ENCODE data around the gene PROM2.

Gene PROM2

DNA sequence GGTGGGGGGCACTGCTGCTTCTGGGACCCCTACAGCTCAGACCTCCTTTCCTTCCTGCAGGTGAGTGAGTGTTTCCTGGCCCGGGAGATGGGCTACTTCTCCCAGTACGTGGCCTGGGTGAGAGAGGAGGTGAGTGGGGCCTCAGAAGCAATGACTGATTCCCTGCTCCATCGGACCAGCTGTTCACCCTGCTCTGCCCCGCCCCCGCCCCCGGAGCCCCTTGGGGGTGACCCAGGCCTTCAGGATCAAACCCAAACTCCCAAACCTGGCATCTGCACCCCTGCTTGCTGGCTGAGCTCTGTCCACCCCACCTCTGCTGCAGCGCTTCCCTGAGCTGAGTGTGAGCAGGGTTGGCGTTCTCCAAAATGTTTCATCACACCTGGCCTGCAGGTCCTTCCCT lies 13.1 kb downstream of the PROM2 start:
- DNase-seq = no peak

DNA sequence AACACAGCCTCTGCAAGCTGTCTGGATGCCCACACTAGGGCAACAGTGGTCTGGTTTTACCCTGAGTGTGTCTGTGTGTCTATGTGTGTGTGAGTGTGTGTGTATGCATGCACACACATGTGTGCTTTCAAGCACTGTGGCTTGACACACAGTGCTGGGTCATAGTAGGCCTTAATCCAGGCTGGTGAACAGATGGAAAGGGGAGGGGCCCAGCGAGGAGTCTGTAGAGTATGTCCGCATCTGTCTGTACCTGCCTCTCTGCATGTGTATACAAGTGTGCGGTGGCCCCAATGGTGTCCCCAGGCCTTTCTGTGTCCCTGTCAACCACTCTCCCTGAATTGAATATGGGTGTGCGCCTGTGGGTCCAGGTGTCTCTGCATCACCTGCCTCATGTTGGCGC lies 13.6 kb downstream of the PROM2 start:
- DNase-seq = no peak

DNA sequence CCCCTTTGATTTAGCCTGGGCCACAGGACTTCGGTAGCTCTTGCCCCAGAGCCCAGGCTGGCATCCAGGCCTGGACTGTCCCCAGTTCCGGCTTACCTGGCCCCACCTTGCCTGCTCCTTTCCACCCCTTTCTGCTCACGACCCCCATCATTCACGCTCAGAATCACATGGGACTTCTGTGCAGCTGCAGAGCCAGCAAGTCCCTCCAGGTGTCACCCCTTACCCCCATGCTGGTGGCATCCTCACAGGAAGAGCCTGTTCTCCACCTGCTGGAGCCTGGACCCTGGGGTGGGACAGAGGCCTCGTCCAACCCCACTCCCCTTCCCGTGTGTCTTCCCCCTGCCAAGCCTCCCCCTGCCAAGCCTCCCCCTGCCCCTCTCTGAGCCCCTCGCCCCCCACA lies 15.0 kb downstream of the PROM2 start:
- DNase-seq = no peak

DNA sequence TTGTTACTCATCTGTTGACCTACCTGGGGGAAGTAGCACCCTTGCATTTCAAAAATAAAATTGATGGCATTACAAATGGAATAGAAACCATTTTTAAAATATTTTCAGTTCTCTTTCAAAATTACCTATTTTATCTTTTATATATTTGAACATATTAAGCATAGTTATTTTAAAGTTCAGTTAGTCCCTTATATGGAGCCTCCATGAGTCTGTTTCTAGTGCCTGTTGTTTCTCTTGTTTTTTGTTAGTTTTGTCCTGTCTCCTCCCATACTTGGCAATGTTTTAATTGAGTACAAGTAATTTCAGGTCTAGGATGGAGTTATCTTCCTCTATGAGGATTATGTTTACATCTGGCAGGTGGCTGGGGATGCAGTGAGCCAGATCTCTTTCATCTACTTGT lies 17.0 kb downstream of the PROM2 start:
- no peak for DNase-seq

DNA sequence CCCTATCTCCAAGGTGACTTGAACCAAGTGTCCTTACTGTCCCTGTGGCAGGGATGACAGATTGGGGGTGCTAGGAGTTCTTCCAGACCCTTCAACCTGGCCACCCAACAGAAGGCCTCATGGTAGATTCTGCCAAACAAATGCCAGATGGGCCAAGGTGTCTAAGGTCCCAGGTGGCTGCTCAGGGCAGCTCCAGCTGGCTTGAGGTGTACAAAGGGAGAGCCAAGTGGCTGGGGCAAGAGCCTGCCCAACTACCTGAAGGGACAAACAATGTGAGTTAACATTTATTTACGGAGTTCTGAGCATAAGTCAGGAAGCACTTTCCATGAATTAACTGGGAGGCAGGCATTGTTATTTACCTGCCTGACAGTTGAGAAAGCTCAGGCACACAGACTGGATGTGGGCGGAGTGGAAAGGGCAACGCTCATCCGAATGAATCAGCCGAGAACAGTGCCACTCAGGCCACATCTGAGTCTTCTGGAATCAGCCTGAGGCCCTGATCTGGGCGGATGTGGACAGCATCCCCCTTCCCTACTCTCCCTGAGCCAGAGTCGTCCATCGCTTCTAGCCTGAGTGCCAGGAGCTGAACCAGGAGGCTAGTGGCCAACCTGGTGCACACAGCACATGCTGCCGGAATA lies 18.5 kb downstream of the PROM2 start:
- DNase-seq = no peak

DNA sequence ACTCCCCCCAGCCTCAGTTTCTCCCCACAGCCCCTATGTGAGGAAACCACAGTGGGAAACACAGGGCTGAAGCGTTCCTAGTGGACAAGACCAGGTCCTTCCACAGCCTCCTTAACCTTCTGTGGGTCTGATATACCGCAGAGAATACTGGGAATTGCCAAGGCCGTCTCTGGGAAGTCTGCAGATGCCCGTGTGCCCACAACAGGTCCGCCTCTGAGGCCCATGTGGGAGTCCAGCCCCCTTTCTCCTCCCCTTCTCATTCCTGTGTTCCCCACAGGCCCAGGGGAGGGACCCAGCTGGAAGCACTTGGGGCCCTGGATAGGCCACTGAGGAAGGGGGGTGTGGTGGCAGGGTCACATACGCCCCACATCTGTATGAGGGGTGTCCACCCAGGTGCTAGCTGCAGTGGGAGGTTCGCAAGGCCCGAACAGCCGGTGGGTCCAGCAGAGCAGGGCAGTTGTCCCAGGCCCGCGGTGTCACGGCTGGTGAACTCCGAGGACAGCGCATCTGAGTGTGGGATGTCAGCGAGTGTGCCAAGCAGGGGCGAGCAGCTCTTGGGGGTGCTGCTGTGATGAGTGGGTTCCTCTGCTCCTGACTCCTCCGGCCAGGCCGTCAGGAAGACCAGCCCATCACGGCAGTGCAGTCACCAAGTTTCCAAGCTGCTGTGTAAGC lies 20.5 kb downstream of the PROM2 start:
- no peak for DNase-seq

DNA sequence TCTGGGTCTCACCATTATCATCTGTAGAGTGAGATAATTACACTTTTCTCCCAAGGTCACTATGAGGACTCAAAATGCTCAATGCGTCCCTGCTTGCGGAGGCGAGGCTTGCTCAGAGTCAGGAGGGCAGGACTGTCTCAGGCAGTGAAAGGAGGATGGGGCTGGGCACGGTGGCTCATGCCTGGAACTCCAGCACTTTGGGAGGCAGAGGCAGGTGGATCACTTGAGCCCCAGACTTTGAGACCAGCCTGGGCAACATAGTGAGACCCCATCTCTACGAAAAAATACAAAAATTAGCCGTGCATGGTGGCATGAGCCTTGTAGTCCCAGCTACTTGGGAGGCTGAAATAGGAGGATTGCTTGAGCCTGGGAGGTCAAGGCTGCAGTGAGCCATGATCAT lies 21.1 kb downstream of the PROM2 start:
- DNase-seq = no peak

DNA sequence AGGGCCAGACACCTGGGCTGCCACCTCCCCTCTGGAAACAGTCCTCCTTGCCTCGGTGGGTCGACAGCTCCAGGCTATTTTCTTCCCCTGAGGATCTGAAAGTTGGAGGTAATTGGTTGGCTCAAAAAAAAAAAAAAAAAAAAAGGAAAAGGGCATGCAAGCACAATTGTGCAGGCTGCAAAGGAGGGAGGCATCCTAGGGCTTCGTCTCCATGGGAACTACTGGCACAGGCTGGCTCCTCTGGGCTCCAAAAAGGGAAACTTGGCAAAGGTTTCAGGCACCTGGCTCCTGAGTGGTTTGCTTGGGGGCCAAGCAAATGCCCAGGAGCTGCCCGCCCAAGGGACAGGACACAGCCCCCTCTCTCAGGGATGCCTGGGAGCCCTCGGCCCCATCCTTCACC lies 21.8 kb downstream of the PROM2 start:
- peak; percentile 93 for DNase-seq

DNA sequence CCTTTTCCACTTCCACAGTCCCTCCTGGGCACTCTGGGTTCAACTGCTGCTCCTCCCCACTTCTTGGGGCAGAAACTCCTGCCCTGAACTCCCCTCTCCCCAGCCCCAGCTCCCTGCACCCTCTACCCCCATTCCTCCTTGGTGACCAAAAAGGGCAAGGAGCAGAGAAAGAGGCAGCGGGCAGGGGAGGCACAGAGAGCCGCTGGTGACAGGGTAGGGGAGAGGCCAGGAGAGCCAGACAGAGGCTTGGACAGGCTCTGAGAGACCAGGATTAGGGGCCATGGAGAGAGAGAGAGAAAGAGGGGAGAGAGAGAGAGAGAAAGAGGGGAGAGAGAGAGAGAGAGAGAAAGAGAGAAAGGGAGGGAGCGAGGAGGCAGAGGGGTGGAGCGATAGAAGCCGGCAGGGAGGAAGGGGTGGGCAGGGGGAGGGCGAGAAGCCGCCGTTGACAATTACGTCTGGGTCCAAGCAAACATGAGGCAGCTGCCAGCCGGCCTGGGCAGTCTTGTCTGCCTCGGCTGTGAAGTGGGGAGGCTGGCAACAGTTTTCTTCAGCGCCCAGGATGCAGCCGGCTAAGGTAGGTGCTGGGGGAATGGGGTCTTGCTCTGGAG lies 22.7 kb downstream of the PROM2 start, which contains the start of gene KCNIP3:
Gene KCNIP3 (plus strand): TSS at position 468 of the 608 bp plus-strand sequence. CDS start 92 bp downstream, at position 560.
- DNase-seq = peak; percentile 87

DNA sequence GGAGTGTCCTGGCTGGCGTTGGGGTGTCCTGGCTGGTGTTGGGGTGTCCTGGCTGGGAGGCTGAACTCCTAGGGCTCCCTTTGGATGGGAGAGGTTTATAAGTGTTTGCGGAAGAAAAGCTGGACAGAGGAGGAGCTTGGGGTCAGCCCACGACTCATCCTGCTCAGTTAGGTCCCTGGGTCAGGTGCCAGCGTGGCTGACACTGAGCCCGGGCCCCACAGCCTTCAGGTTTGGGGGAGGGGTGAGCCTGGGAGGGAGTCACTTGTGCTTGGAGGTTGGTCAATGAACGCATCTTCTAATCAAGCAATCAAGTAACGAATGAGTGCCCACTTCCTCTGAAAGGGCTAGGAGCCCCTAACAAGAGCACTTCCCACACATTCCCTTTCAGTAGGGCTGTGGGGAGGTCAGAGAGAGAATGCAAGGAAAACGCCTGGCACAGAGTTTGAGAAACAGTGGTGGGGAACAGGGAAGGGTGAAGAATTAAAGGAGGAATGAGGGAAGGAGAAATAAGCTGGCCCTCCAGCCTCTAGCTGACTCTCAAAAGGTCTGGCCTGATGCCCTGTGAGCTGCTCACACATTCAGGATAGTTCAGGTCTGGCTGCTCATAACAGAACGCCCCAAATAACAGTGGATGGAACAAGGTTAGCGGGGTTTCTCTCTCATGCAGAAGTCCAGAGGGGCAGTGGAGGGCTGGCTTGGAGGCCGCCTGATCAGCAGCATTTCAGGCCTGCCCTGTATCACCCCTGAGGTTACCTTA lies 23.6 kb downstream of the PROM2 start:
- DNase-seq = peak; percentile 32

DNA sequence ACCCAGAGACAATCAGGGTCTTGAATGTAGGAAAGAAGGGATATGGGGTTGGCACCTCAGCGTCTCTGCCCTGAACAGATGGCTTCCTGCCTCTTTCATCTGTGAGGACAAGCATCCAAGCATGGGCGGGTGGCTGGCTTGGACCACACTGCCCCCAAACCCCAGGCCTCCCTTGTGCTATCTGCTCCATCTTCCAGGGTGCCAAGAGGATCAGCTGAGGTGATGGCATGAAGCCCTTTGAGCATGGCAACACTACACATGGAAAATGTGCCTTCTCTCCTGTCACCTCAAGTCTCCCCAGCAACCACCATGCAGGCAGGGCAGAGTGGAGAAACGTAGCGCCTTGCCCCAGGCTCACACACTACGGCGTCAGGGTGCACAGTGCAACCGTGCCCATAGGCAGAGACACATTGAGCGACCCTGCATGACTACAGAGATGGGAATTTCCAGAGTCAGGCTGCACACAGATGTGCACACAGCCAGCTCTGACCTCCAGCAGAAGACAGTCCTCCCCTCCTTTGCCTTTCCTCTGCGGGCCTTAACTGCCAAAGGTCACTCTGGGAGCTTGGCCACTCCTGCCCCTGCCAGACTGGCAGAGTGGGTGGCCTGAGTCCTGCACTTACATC lies 24.4 kb downstream of the PROM2 start:
- no peak for DNase-seq

DNA sequence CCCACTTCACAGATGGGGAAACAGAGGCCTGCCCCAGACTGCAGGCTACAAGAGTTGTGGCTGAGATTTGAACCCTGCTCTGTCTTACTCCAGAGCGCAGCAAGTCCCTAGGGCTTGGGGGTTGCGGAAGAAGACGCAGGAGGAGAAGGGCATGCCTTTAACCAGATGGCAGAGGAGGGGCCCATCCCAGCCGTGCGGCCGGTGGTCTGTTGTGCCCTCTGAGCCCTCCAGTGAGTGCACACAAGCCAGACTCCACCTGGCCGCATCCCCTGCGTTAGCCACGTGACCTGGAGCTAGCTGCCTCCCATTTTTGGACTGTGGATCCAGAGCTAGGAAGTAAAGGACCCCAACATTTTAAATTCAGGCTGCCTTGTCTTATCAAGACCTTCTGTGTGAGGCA lies 25.7 kb downstream of the PROM2 start:
- DNase-seq = peak; percentile 88

DNA sequence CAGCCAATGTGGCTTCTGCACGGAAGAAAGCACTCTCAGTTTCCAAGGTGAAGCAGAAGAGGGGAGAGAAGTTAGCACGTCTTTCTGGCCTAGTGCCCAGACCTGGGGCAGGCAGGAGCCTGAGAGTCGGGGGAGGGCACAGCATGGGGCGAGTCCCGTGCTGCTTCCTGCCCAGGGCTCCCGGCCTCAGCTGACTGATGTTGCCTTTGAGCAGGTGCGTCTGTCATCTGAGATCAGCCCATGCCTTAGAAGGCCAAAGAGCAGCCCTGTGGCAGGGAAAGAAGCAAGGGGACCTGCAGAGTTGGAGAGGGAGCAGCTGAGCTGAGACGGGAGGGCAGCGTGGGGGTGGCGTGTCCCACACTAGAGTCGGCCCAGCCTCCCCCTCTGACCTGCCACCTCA lies 26.2 kb downstream of the PROM2 start:
- DNase-seq = peak; percentile 92

DNA sequence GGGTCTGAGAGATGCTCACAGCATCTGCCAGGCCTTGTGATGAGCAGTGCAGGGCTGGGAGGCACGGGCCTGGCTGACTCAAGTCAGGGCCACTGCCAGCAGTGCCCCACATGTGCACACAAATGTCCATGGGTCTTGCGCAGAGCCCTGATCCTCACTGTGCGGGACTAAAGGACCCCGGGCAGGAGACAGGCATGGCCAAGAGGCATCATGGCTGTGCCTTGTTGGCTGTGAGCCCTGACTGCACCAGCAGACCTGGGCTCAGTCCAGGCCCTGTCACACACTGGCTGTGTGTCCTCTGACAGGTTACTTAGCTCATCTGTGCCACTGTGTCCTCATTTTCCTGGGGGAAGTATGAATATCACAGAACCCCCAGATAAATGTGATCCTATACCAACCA lies 26.9 kb downstream of the PROM2 start:
- no peak for DNase-seq

DNA sequence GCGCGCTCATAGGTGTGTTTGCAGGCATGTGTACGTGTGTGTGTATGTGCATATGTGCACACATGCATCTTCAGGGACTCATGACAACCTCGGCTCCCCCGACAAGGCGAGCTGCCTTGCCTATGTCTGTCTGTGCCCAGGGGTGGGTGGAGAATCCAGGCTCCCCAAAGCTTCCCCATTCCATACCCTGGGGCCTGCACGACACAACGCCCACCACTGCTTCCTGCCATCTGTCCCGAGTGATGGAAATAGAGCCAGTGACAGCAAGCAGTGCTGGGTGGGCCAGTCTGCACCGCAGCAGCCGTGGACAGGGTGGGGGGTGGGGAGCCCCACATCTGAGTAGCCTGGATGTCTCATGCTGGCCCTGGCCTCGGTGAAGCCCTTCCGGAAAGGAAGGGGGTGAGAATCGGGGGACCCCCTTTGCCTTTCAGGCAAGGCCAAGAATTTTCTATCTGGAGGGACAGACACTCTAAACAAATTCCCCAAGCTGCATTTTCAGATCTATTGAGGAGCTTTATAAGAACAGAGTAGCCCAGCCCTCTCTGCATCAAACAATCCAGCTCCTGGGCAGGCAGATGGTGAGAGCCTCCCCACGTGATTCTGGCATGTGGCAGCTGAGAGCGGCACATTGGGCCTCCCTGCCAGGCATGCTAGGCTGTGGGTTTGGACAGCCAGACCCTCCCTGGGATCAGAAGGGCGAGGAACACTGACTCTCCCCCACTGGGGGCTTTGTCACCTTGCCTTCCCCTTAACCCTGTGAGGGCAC lies 27.8 kb downstream of the PROM2 start:
- no peak for DNase-seq

DNA sequence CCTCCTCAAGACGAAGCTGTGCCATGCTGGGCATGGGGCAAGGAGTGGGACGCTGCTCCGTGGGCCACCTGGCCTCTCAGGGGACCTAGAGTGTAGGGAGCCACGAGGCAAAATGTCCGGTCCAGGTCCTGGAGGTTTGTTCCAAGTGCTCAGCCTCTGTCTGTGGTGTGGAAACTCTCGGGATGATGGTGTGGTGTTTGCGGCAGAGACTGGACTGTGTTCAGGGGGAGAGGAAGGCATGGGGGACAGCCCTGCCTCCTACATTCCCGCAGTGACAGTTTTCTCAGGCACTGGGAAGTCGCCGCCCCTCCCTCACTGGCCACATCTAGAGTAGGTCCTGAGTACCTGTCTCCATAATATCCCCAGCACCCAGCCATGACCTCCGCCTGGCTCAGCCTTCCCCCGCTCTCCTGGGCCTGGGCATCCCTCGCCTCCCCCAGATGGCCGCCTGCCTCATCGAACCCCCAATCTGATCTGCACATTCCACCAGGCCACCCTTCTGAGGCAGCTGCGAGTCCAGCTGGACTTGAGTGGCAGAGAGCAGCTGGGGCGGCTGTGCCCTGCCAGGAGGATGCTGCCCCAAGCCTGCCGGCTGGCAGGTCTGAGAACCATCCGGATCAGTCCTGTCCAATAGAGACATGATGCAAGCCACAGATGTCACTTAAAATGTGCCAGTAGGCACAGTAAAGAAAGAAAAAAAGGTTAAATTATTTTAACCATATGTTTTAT lies 29.1 kb downstream of the PROM2 start:
- DNase-seq = no peak

DNA sequence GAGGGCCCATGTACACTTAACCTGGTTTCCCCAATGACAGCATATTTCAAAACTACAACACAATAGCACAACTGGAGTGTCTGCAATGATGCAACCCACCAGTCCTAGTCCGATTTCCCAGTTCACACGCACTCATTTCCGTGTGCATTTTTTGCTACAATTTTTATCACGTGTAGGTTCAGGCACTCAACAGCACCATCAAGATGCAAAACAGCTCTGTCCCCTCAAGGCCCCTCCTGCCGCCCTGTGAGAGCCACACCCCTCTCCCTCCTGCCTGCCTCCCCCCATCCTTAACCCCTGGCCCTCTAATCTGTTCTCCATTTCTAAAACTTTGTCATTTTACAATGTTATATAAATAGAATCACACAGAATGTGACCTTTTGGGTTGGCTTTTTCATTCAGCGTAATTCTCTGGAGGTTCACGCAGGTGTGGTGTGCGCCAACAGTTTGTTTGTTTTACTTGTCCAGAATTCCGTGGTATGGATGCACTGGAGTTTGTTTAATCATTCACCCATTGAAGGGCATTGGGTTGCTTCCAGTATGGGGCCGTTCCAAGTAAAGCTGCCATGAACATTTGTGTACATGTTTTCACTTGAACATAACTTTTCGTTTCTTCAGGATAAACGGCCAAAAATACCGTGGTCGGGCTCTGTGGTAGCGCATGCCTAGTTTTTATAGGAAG lies 31.3 kb downstream of the PROM2 start:
- DNase-seq = peak; percentile 82

DNA sequence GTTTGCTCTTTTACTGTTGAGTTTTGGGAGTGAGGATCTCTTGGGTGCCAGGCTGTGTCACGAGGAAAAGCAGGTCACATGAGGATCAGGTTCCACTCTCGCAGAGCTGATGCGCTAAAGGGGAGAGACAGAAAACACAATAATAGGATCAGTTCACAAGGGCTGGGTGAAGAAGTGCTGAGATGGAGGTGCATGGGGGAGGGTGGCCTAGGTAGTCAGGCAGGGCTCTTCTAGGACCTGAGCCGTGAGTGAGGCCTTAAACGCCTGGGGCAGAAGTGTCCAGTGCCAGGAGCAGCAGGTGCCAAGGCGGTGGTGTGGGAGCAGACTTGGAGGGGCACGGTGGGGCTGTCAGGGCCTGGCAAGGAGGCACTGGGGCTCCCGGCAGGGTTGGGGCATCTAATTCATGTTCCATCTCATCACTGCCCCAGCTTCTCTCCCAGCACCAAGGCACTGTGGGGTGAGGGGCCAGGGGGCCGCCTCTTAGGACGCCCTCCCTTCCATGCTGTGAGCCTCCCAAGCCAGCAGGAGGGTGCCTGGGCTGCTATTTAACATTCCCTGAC lies 32.2 kb downstream of the PROM2 start:
- peak; percentile 53 for DNase-seq

DNA sequence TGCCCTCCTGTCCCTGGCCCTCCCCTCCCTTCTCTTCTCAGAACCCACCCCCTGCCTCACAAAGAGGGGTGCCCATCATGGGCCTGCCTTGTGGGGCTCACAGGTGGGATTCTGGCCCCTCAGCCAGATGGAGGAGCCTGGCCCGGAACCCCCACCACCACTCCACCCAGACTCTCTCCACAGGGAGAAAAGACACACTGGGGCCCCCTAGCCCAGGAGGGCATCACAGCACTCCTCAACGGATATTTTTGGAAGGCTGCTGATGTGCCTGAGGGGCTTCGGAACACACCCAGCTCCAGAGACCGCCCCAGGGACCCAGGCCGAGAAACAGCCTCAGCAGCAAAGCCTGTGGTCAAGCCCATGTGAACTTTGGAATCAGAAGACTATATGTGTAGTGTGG lies 32.8 kb downstream of the PROM2 start:
- no peak for DNase-seq

DNA sequence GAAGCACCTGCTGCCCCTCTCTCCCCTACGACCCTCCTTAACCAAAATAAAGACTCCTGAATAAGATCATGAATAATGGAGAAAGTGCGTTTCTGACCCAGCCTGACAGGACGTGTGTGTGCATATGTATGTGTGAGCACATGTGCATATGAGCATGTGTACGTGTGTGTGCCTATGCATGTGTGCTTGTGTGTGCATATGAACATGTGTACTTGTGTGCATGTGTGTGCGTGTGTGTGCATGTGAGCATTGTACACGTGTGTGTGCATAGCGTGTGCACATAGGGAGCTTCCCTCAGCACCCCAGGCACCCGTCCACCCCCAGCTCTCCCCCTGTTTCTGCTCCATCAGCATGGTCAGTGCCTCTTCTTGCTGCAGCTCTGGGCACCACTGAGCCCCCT lies 33.6 kb downstream of the PROM2 start:
- no peak for DNase-seq

Data from DMS79 treated with DMSO at 0.1 percent for 48 hours (cell line).